ENCODE results near the gene CDH4. TPM values are rescaled to one million over a fixed set of nuclear protein-coding genes. Genes with fewer than 3 reads are reported as not detected.

CDH4 gene
- total RNA-seq, 1 experiment from 2014 or later = not detected

- ChIA-PET CTCF (no interaction called here), POLR2A (no interaction called here)
- no peaks in the 10 kb centered on the region for H3K9me3 ChIP-seq (ENCODE audit: control insufficient read depth, insufficient read depth, low read depth, low read length)
- H3K4me3 ChIP-seq (ENCODE audit: low read depth in 2 of 2, low read length in 2 of 2) = no peak overlapping the region
- H3K36me3 ChIP-seq (ENCODE audit: control insufficient read depth, insufficient read depth, low read length) = no peaks in the 10 kb centered on the region
- in situ Hi-C loops (cut with HindIII; ENCODE audit: low pct_unique_long_range_greater_than_20kb, low sequenced_read_pairs) = no loop called here
- DNase-seq (ENCODE audit: low read depth, low spot score) (no peak), ATAC-seq (no peak)
- TF ChIP-seq TCF7L2 (IDR thresholded peaks at IDR 0.05; ENCODE audit: low read depth, low read length) (no peak), POLR2AphosphoS5 (IDR thresholded peaks at IDR 0.05; ENCODE audit: low read depth, low read length) (no peak), SIN3A (IDR thresholded peaks at IDR 0.05; ENCODE audit: borderline replicate concordance, insufficient read depth, low read depth, low read length) (no peak)
- TF ChIP-seq, protein P1, sequence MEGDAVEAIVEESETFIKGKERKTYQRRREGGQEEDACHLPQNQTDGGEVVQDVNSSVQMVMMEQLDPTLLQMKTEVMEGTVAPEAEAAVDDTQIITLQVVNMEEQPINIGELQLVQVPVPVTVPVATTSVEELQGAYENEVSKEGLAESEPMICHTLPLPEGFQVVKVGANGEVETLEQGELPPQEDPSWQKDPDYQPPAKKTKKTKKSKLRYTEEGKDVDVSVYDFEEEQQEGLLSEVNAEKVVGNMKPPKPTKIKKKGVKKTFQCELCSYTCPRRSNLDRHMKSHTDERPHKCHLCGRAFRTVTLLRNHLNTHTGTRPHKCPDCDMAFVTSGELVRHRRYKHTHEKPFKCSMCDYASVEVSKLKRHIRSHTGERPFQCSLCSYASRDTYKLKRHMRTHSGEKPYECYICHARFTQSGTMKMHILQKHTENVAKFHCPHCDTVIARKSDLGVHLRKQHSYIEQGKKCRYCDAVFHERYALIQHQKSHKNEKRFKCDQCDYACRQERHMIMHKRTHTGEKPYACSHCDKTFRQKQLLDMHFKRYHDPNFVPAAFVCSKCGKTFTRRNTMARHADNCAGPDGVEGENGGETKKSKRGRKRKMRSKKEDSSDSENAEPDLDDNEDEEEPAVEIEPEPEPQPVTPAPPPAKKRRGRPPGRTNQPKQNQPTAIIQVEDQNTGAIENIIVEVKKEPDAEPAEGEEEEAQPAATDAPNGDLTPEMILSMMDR (IDR thresholded peaks at IDR 0.05) = no peak
- TF ChIP-seq, protein P2, sequence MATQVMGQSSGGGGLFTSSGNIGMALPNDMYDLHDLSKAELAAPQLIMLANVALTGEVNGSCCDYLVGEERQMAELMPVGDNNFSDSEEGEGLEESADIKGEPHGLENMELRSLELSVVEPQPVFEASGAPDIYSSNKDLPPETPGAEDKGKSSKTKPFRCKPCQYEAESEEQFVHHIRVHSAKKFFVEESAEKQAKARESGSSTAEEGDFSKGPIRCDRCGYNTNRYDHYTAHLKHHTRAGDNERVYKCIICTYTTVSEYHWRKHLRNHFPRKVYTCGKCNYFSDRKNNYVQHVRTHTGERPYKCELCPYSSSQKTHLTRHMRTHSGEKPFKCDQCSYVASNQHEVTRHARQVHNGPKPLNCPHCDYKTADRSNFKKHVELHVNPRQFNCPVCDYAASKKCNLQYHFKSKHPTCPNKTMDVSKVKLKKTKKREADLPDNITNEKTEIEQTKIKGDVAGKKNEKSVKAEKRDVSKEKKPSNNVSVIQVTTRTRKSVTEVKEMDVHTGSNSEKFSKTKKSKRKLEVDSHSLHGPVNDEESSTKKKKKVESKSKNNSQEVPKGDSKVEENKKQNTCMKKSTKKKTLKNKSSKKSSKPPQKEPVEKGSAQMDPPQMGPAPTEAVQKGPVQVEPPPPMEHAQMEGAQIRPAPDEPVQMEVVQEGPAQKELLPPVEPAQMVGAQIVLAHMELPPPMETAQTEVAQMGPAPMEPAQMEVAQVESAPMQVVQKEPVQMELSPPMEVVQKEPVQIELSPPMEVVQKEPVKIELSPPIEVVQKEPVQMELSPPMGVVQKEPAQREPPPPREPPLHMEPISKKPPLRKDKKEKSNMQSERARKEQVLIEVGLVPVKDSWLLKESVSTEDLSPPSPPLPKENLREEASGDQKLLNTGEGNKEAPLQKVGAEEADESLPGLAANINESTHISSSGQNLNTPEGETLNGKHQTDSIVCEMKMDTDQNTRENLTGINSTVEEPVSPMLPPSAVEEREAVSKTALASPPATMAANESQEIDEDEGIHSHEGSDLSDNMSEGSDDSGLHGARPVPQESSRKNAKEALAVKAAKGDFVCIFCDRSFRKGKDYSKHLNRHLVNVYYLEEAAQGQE (IDR thresholded peaks at IDR 0.05; ENCODE audit: insufficient read depth in 1 of 2, low read depth in 2 of 2, low read length in 1 of 2) = no peak
- intact Hi-C loops (cut with micrococcal nuclease; ENCODE audit: unreplicated experiment) = no loop called here
- BruUV-seq (replicated peaks) = no TSS peak
- H3K4me1 ChIP-seq (ENCODE audit: control insufficient read depth, insufficient read depth, low read length) = no peaks in the 10 kb centered on the region
- no peak overlapping the region for H3K27ac ChIP-seq (ENCODE audit: low read length)
- H3K27me3 ChIP-seq (ENCODE audit: control insufficient read depth, insufficient read depth, low read length) = no peaks in the 10 kb centered on the region; the same call in 1 of the 2 replicates
Observed at GRCh38 chr20:61219021-61219431, 33.0 kb upstream of the CDH4 start.

DNA sequence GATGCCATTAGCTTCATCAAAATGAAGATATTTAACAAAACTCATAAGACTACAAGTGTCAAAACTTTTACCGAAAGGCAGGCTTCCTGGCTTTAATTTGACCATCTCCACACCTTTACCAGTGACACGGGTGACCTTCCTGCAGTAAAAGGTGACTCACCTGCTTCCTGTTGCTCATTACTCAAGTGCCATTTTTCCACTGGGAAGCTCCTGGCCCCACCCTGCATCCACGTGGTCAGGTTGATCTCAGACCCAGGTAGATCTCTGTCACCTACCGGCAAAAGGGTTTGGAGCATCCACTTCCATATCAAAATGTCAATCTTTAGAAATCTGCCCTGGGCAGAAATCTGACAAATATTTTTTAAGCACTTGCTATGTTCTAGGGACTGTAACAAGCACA is 31.9 kb upstream of the CDH4 start:
- no peaks in the 10 kb centered on the region for H3K36me3 ChIP-seq (ENCODE audit: control insufficient read depth, insufficient read depth, low read length)
- H3K27me3 ChIP-seq (ENCODE audit: control insufficient read depth, insufficient read depth, low read length) = no peaks in the 10 kb centered on the region
- no peak for ATAC-seq
- no peak overlapping the region for H3K4me3 ChIP-seq (ENCODE audit: low read depth in 2 of 2, low read length in 2 of 2)
- no TSS peak for BruUV-seq (replicated peaks)
- ChIA-PET CTCF (no interaction called here), POLR2A (no interaction called here)
- no peak overlapping the region for H3K27ac ChIP-seq (ENCODE audit: low read length)
- no peaks in the 10 kb centered on the region for H3K9me3 ChIP-seq (ENCODE audit: control insufficient read depth, insufficient read depth, low read depth, low read length)
- TF ChIP-seq, protein P1 (IDR thresholded peaks at IDR 0.05) = no peak
- TF ChIP-seq, protein P2 (IDR thresholded peaks at IDR 0.05; ENCODE audit: insufficient read depth in 1 of 2, low read depth in 2 of 2, low read length in 1 of 2) = no peak
- TF ChIP-seq SIN3A (IDR thresholded peaks at IDR 0.05; ENCODE audit: borderline replicate concordance, insufficient read depth, low read depth, low read length) (no peak), POLR2AphosphoS5 (IDR thresholded peaks at IDR 0.05; ENCODE audit: low read depth, low read length) (no peak), TCF7L2 (IDR thresholded peaks at IDR 0.05; ENCODE audit: low read depth, low read length) (no peak)
- intact Hi-C loops (cut with micrococcal nuclease; ENCODE audit: unreplicated experiment) (no loop called here), in situ Hi-C loops (cut with HindIII; ENCODE audit: low pct_unique_long_range_greater_than_20kb, low sequenced_read_pairs) (no loop called here)
- H3K4me1 ChIP-seq (ENCODE audit: control insufficient read depth, insufficient read depth, low read length) = no peaks in the 10 kb centered on the region
- no peak for DNase-seq (ENCODE audit: low read depth, low spot score)
